HEK293T (cell line): ENCODE data around the gene TNFSF10.

Experiments used
- ARNT ChIP-seq: fragments of 450-650 bp; IDR thresholded peaks from 2 replicates; pipeline ENCODE4 v1.6.1; 2017; ENCODE audit warnings: mild to moderate bottlenecking
- BHLHE40 ChIP-seq: fragments of 450-650 bp; IDR thresholded peaks from 2 replicates; pipeline ENCODE4 v1.6.1; 2016; ENCODE audit warnings: mild to moderate bottlenecking, moderate library complexity, borderline replicate concordance
- ELF4 ChIP-seq: fragments of 450-650 bp; IDR thresholded peaks from 2 replicates; pipeline ENCODE4 v1.6.1; 2017; ENCODE audit warnings: antibody characterized with exemption
- FOXK2 ChIP-seq: fragments of 450-650 bp; IDR thresholded peaks from 2 replicates; pipeline ENCODE4 v1.6.1; 2016; ENCODE audit warnings: mild to moderate bottlenecking
- HDGF ChIP-seq: fragments of 450-650 bp; IDR thresholded peaks from 2 replicates; pipeline ENCODE4 v1.6.1; 2017; ENCODE audit warnings: antibody characterized with exemption, borderline replicate concordance
- L3MBTL2 ChIP-seq: fragments of 450-650 bp; conservative IDR thresholded peaks from 2 replicates; pipeline ENCODE4 v1.6.1; 2016; ENCODE audit warnings: mild to moderate bottlenecking
- NFRKB ChIP-seq: fragments of 450-650 bp; IDR thresholded peaks from 2 replicates; pipeline ENCODE4 v1.6.1; 2016; ENCODE audit warnings: mild to moderate bottlenecking, moderate library complexity
- PKNOX1 ChIP-seq: fragments of 450-650 bp; IDR thresholded peaks from 2 replicates; pipeline ENCODE4 v1.6.1; 2016
- SP1 ChIP-seq: fragments of 450-650 bp; IDR thresholded peaks from 2 replicates; pipeline ENCODE4 v1.6.1; 2017
- SUZ12 ChIP-seq: fragments of 450-650 bp; IDR thresholded peaks from 2 replicates; pipeline ENCODE4 v1.6.1; 2016; ENCODE audit warnings: mild to moderate bottlenecking

GRCh38 chr3:172544404-172544803 lies 21.2 kb upstream of the TNFSF10 start:
- TF ChIP-seq ELF4, result no peak
- no peak for TF ChIP-seq PKNOX1
- no peak for TF ChIP-seq SP1
- no peak for TF ChIP-seq SUZ12
- TF ChIP-seq L3MBTL2, result no peak
- TF ChIP-seq NFRKB, result no peak
- TF ChIP-seq HDGF, result no peak
- TF ChIP-seq BHLHE40, result no peak
- no peak for TF ChIP-seq FOXK2
- no peak for TF ChIP-seq ARNT
